Stomach (tissue), 4 donors: Measurements from ENCODE around the gene MYO1E.

ENCODE experiments used
- CTCF ChIP-seq, 7 experiments: fragments of 450-650 bp in 4 of 7; fragments of 200-600 bp in 3 of 7; sonication (generic) in 3 of 7; IDR thresholded peaks; one replicate each; pipeline ENCODE4 v1.5.1; 2016 to 2019; ENCODE audit warnings: antibody characterized with exemption in 7 of 7, control low read depth in 2 of 7, mild to moderate bottlenecking in 1 of 7
- EP300 ChIP-seq: sonication (generic); formaldehyde crosslinking; IDR thresholded peaks from one replicate; pipeline ENCODE4 v1.6.1; 2017; ENCODE audit warnings: antibody characterized with exemption
- POLR2AphosphoS5 ChIP-seq, 3 donors: sonication (generic); formaldehyde crosslinking; IDR thresholded peaks; one replicate each; pipeline ENCODE4 v1.6.1; 2016; ENCODE audit warnings: antibody characterized with exemption in 3 of 3

- TF ChIP-seq CTCF (IDR thresholded peaks at IDR 0.05) (no peak), POLR2AphosphoS5 (IDR thresholded peaks at IDR 0.05) (no peak), EP300 (no peak)
Measured at GRCh38 chr15:59369597-59369996, 3.1 kb downstream of the MYO1E start.
